SH-SY5Y (cell line): ENCODE data around the gene SEZ6L2.

ENCODE experiments used
- GATA2 ChIP-seq: IDR thresholded peaks from 2 replicates; pipeline ENCODE4 v1.6.1; 2011; ENCODE audit warnings: mild to moderate bottlenecking, low read depth, low read length
- GATA3 ChIP-seq: IDR thresholded peaks from 2 replicates; pipeline ENCODE4 v1.6.1; 2011; ENCODE audit warnings: low read depth, mild to moderate bottlenecking, low read length, moderate library complexity

The SEZ6L2 gene

GRCh38 chr16:29857133-29857760 lies 42.1 kb downstream of the SEZ6L2 start:
- TF ChIP-seq GATA2 = no peak
- no peak for TF ChIP-seq GATA3

DNA sequence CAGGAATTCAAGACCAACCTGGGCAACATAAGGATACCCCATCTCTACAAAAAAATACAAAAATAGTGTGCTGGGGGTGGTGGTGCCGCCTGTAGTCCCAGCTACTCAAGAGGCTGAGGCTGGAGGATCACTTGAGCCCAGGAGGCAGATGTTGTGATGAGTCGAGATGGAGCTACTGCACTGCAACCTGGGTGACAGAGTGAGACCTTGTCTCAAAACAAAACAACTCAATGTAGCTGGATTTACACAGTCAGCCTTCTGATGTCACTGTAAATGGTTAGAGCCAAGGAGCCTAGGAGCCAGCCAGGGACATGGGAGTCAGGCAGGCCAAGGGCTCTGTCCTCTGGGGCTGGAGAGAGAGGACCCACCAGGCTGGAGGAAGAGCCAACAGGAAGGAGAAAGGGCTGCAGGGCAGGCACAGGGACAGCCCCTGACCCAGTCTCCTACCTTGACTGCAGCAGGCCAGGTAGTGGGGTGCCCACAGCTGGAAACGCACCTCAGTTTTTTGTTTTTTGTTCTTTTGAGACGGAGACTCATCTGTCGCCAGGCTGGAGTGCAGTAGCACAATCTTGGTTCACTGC lies 44.7 kb downstream of the SEZ6L2 start:
- TF ChIP-seq GATA2 (no peak), GATA3 (no peak)

DNA sequence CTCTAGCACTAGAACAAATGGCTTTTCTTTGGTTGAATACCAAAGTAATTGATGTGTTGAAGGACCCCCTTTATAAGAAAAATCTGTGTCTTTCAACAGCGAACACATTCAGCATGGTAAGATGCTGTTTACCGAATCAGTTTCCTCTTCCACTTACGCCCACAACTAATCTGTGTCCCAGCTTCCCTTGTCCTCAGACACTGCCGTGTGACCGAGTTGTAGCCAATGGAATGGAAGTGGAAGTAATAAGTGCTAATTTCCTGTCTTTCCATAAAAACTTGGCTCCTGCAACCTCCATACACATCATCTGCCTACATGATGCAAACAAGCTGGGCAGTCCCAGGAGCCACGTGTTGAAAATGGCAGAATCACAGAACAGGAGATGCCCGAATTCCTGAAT lies 46.7 kb downstream of the SEZ6L2 start:
- TF ChIP-seq GATA3 (no peak), GATA2 (no peak)

DNA sequence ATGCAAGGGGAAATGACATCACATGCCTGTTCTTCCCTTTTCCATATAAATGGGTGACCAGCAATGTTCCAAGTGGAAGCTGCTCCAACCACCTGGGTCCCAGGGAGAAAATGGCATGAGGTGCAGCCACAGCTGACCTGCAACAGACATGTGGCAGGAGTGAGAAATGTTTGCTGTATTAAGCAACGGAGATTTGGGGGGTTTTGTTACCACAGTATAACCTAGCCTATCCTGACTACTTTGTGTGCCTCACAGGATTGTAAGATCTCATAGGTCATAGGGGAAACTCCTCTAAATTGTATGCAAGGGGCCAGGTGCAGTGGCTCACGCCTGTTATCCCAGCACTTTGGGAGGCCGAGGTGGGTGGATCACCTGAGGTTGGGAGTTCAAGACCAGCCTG lies 48.4 kb downstream of the SEZ6L2 start:
- TF ChIP-seq GATA2 (no peak), GATA3 (no peak)

GRCh38 chr16:29849505-29849904 lies 49.8 kb downstream of the SEZ6L2 start:
- TF ChIP-seq GATA2 (no peak), GATA3 (no peak)

DNA sequence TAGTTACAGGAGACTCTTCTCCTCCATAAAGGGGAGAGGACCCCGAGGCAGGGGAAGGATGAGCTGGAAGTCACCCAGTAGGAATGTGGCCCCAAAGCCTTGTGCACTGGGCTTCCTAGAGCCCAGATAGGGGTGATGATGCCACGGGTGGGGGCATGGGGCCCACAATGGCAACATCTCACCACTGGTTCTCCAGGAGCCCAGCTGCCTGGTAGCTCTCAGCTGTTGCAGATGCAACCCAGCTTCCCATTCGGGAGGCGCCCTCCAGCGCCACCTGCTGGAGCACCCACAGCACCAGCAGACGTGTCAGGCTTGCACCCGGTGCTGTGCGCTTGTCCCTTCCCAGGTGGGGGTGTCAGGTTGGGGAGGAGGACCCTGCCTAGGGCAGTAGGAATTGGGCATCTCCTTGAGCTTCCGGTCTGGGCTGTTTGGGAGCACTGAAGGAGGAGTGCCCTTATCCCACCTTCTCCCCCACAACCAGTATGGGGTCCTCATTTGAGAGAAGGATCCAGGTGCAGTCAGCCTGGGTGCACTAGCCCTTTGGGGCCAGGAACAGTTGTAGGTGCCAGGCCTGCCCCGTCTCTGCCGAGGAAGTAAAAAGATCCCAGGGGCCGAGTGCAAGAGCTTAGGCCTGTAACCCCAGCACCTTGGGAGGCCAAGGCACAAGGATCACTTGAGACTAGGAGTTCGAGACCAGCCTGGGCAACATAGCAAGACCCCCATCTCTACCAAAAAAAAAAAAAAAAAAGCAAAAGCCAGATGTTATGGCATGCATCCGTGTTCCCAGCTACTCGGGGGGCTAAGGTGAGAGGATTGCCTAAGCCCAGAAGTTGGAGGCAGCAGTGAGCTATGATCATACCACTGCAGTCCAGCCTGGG lies 50.7 kb downstream of the SEZ6L2 start:
- TF ChIP-seq GATA3 (no peak), GATA2 (no peak)

GRCh38 chr16:29845656-29846055 lies 53.7 kb downstream of the SEZ6L2 start:
- TF ChIP-seq GATA3 (no peak), GATA2 (no peak)

DNA sequence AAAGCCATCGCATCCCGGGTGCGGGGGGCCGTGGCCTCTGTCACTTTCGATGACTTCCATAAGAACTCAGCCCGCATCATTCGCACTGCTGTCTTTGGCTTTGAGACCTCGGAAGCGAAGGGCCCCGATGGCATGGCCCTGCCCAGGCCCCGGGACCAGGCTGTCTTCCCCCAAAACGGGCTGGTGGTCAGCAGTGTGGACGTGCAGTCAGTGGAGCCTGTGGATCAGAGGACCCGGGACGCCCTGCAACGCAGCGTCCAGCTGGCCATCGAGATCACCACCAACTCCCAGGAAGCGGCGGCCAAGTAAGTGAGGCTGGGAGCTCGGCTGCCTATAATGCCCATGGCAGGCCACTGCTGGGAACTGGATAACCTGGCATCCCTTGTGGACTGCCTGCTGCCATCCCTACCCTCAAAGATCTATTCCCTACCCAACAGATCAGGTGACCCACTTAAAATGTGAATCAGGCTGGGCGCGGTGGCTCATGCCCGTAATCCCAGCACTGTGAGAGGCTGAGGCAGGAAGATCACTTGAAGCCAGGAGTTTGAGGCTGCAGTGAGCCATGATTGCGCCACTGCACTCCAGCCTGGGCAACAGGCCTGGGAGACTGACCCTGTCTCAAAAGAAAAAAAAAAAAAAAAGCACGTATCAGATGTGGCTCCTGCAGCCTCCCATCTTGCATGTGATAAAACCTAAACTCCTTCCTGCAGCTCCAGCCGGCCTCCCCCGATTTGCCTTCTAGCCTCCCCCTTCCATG lies 54.6 kb downstream of the SEZ6L2 start:
- TF ChIP-seq GATA3 = no peak
- TF ChIP-seq GATA2 = no peak

DNA sequence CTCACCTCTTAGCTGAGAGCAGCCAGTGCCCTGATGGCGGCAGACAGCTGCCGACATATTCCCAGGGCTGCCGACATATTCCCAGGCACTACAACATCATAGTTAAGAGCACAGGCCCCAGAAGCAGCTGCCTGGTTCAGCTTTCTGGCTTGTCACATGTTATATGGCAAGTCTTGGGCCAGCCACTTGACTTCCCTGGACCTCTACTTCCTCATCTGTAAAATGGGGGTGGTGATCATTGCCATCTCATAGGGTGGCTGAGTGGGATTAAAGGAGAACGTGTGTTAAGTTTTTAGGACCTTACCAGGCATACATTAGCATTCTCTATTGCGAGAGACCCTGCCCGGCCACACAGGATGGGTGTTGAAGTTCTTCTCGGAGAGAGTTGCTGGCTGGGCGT lies 55.4 kb downstream of the SEZ6L2 start:
- TF ChIP-seq GATA3 (no peak), GATA2 (no peak)

DNA sequence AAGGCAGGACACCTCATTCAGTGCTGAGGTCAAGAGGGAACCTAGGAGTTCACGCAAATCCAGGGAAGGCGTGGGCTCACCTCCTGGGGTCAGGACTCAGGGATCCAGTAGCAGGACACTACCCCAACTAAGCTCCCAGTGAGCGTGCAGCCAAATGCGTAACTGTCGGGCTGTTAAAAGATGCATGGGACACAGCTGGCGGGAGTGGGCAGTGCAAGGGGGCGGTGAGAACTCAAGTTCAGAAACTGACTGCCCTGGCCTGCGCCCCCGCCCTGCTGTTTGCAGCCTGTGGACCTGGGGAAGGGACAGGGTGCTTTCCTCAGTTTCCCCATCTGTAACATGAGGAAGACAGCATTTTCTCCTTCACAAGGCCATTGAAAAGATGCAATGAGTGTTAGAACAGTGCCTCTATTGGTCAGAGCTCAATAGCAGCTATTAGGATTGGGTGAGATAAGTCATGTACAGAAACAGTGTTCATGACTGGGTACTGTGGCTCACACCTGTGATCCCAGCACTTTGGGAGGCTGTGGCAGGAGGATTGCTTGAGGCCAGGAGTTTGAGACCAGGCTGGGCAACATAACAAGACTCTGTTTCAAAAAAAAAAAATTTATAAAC lies 56.5 kb downstream of the SEZ6L2 start:
- no peak for TF ChIP-seq GATA3
- TF ChIP-seq GATA2 = no peak

GRCh38 chr16:29841631-29842030 lies 57.7 kb downstream of the SEZ6L2 start:
- TF ChIP-seq GATA2 (no peak), GATA3 (no peak)

GRCh38 chr16:29840240-29840639 lies 59.1 kb downstream of the SEZ6L2 start:
- TF ChIP-seq GATA3 = no peak
- TF ChIP-seq GATA2 = no peak

- no peak for TF ChIP-seq GATA3
- no peak for TF ChIP-seq GATA2
Observed at GRCh38 chr16:29839822-29840221, 59.5 kb downstream of the SEZ6L2 start.

- TF ChIP-seq GATA2 (no peak), GATA3 (no peak)
Observed at GRCh38 chr16:29837841-29838240, 61.5 kb downstream of the SEZ6L2 start.

DNA sequence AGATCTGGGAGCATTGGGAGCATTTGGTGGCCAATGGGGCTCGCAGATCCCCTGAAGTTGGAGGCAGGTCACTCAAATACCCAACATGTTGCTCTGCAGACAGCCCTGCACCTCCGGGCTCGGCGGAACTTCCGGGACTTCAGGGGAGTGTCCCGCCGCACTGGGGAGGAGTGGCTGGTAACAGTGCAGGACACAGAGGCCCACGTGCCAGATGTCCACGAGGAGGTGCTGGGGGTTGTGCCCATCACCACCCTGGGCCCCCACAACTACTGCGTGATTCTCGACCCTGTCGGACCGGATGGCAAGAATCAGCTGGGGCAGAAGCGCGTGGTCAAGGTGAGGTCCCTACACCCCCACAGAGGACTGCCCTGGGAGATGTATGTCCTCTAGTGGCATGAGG lies 62.7 kb downstream of the SEZ6L2 start:
- no peak for TF ChIP-seq GATA3
- no peak for TF ChIP-seq GATA2
